ENCODE data around the gene C1orf87. TPM values are rescaled to one million over a fixed set of nuclear protein-coding genes. Genes with fewer than 3 reads are reported as not detected.

Gene C1orf87, protein sequence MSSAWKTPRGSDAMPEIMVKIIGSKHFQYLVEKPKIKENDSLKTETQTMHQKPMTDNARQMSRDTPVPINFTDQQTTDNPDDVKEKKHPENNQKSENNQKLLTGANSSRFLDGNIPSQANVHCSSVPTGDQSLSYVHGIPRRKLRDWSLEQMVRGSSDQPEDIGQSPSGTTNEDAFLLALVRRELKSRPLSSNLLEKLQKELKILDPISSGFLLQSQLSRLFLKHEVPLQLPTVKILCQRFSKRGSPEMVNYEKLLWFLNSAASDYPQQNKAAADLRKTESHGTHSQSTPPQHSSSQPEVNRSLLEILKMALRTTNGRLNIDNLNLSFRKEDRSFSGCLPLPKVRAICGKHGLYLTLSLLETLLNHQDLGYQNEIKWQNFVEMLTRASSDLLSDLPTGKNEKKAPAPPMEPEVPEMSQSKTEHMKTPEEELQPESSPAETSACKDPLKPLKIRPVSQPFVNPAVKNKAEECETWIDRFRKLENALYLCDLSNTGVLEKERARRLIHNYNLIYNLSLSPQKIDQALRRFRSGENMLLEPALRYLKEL
- total RNA-seq (2022; extraction: Qiagen RNA extraction; ENCODE audit: low read depth) = not detected in 5 replicates

DNA sequence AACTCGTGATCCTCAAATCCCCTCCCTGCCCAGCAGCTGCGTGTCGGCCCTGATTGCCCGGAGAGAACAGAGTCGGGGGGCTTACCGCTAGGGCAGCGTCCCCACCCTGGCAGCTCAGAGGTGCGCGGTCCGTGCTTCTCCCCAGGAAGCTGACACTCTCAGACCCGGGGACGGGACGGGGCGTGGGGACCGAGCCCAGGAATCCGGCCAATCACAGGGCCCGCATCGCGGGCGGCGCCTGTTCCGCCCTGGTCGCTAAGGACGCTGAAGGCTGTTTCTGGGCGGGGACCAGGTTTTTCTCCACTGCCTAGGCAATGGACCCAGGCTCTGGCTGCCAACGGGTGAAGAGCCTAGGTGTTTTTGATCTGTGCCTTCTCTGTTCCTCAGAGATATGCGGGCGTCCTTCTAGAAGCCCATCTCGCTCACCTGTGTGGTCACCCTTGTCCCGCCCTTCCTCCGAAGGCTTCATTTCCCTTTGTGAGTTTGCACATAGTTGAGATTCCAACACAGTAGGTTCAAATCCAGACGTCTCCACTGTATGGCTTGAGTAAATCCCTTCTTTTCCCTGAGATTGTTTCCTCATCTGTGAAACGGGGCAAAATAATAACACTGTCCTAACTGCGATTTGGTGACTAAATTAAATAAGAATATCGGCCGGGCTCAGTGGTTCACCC lies at the start of gene C1orf87:
TSS of gene C1orf87 (minus strand) at position 166 of the 674 bp plus-strand sequence. CDS start 1,127 bp downstream, outside the sequence.

Other genes starting within 250 kb of the C1orf87 start
- 0.06 TPM in 1 of 5 replicates, not detected in the others for gene CYP2J2, start 147.0 kb downstream of the C1orf87 start, total RNA-seq (2022; extraction: Qiagen RNA extraction; ENCODE audit: low read depth)

Data from A549 treated with RU486 at 1 μM for 4 hours (cell line).